Daoy (cell line): ENCODE measurements around the gene SLC26A11. TPM values are rescaled to one million over a fixed set of nuclear protein-coding genes. Genes with fewer than 3 reads are reported as not detected.

ENCODE experiments used
- total RNA-seq: library from RNA; depleted of rRNA; stranded (reverse); fragments of >200 nt; shearing (Covaris generic); gene quantifications from 2 replicates; pipeline ENCODE4 v1.2.3, GENCODE V29; 2014; rRNA removed

Gene SLC26A11
- total RNA-seq, 1 experiment from 2014 or later, result 0.69 TPM

Other genes with a start within 250 kb of the SLC26A11 start
- 20.3 and 26.5 TPM in 2 replicates for gene TBC1D16, start 184.6 kb upstream of the SLC26A11 start, total RNA-seq
- gene CCDC40, start 183.8 kb upstream of the SLC26A11 start, total RNA-seq, result 1.3 and 1.7 TPM in 2 replicates
- gene GAA, start 118.8 kb upstream of the SLC26A11 start, total RNA-seq, result 1.5 and 3.1 TPM in 2 replicates
- gene EIF4A3, start 73.3 kb upstream of the SLC26A11 start, total RNA-seq, result 105 and 186 TPM in 2 replicates
- gene CARD14, start 50.4 kb upstream of the SLC26A11 start, total RNA-seq, result not detected in 2 replicates
- gene SGSH, start 94 bp upstream of the SLC26A11 start, total RNA-seq, result 2.1 and 2.4 TPM in 2 replicates
- 19.0 and 22.2 TPM in 2 replicates for gene RNF213, start 40.4 kb downstream of the SLC26A11 start, total RNA-seq
- 22.4 and 24.6 TPM in 2 replicates for gene ENDOV, start 194.7 kb downstream of the SLC26A11 start, total RNA-seq